Epithelial cell of prostate (primary cell): ENCODE data around the gene OR8J3.
"Not testable (repeated sequence)": the region's sequence is repeated elsewhere in the genome, so short reads cannot be mapped to it uniquely, and the experiment has no call there.

Experiments used
- DNase-seq: peaks from one replicate; pipeline ENCODE4 v3.0.0-alpha.2; 2011; ENCODE audit warnings: low read depth, low spot score
- H3K27ac ChIP-seq: fragments of 450-650 bp; 2 replicates; pipeline ENCODE4 v1.5.1; 2017; ENCODE audit warnings: mild to moderate bottlenecking

OR8J3 gene

DNA sequence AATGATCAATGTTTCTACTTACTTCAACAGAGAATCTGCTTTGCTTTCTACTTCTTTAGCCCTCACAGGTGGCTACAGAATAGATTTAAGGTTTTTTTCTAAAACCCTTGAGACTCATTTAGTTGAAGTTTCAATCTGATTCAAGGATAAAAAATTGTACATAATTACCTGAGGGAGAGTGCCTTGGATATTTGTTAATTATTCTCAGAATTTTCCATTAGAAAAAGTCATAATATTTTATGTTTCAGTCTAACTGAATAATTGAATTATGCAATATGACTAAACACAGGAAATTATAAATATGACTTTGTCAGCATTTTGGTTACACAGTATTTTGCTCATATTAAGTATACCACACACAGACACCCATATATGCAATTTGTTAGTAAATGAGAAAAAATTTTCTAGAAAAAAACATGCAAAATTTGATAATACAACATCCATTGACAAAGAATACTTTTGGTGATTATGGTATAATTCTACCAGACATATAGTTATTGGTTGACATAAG, at the start of gene OR8J3:
Gene OR8J3, minus strand, starts transcription at position 51 of the 511 bp plus-strand sequence. CDS start 2,483 bp downstream, outside the sequence.
- no peak for DNase-seq
- H3K27ac ChIP-seq: no peak within 1 kb of the TSS

- H3K27ac ChIP-seq: no peak overlapping the region
- no peak for DNase-seq
Observed at GRCh38 chr11:56188602-56189001, 48.6 kb upstream of the OR8J3 start.

- H3K27ac ChIP-seq: no peak overlapping the region
- no peak for DNase-seq
Observed at GRCh38 chr11:56183459-56183858, 43.5 kb upstream of the OR8J3 start.

DNA sequence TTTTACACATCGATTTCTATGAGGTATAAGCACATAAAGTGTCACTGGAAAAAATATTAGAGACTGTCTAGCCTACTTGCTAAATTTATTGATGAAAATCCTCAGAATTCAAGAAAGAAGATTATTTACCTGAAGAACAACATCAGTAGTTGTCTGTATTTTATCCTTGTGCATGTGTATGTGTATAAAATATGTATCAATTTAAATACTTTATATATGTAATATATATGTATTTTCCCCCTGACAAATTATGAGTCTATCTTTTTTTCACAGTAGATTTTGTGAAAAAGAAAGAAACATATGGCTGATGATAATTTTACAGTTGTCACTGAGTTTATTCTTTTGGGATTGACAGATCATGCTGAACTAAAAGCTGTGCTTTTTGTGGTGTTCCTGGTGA, 36.3 kb upstream of the OR8J3 start, which contains the start of gene OR5J2:
Gene OR5J2, plus strand, starts transcription at position 301 of the 400 bp plus-strand sequence. Its CDS starts 0 bp downstream, at position 301.
- no peak for DNase-seq
- H3K27ac ChIP-seq: no peak within 1 kb of the TSS

DNA sequence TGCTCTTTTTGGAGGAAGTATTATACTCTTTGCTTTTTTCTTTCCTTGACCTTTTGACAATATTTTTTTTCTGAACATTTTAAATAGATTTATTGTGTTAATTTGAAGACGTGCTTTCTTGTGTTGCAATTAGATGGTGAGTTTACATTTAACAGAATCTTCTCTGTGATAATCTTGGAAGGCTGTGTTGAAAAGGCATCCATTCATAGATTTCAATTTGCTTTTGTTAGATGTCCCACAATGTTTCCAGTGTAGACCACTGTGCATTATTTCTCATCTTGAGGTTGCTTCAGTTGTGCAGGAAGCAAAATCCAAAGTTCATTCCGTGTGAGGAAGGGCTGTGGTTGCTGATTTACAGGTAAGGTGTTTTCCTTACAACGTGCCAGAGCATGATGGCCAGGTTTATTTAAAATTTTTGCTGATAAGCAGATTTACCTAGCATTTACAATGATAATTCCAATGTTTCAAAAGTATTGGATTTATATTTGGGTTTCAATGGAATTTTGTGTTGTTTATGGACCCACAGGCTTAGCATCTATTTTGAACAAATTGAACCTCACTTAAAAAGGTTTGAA, 32.3 kb upstream of the OR8J3 start:
- DNase-seq: no peak
- H3K27ac ChIP-seq: no peak overlapping the region

GRCh38 chr11:56163804-56164203, 23.8 kb upstream of the OR8J3 start:
- no peak overlapping the region for H3K27ac ChIP-seq
- no peak for DNase-seq

DNA sequence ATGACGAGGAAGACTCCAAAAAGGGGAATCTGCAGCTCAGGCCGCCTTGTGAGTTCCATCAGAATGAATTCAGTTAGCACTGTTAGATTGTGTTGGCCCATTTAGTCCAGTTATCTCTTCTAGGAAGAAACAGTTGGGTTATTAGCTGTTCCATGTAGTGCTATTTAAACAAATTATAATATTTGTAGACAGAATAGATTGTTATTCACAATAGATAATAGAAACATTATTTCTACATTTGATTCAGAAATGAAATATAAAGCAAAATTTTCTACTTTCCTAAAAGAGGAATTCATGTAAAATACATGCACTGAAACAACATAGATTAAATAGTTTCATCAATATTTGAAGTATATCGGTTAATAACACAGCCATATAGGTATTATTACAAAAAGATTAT, 20.2 kb upstream of the OR8J3 start, which contains the start of gene OR8K5:
Gene OR8K5, minus strand, starts transcription at position 101 of the 400 bp plus-strand sequence. Its CDS starts 0 bp downstream, at position 101.
- no peak for DNase-seq
- H3K27ac ChIP-seq: no peak within 1 kb of the TSS

DNA sequence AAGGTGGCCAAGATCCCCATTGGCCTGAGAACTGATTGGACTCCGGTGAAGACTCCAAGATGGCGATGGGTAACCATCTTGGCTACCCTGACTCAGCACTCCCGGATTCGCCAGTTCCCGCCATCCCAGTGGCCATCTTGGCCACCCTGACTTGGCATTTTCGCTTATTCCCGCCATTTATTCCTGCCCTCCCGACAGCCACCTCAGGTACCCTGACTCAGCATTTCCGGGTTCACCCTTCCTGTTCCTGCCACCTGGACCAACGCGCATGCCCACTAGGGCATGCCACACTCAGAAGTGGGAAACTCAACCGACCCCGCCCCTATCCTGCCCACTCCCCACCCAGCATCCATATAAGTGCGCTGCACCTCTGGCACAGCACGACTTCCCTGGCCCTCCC, 12.3 kb upstream of the OR8J3 start:
- DNase-seq: no peak
- H3K27ac ChIP-seq: no peak overlapping the region

DNA sequence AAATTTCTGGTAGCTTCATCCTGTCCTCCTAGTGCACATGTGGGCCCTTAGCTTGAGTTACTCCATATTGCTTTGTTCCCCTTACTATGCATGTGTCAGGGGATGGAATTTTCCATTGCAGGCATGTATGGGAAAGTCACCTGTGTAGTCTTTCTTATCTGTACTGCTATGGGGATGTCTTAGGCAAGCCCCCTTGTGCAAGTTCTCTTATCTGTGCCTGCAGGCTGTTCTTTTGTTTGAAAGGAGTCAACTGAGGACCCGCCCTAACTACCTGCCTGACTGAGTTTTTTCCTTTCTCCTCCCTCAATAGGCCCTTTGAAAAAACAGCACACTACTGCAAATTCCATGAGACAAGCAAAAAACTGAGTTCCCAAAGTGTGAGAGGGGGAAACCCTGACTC, 11.4 kb upstream of the OR8J3 start:
- no peak for DNase-seq
- H3K27ac ChIP-seq: no peak overlapping the region

GRCh38 chr11:56143681-56144080, 3.7 kb upstream of the OR8J3 start:
- not testable (repeated sequence) for DNase-seq, H3K27ac ChIP-seq

DNA sequence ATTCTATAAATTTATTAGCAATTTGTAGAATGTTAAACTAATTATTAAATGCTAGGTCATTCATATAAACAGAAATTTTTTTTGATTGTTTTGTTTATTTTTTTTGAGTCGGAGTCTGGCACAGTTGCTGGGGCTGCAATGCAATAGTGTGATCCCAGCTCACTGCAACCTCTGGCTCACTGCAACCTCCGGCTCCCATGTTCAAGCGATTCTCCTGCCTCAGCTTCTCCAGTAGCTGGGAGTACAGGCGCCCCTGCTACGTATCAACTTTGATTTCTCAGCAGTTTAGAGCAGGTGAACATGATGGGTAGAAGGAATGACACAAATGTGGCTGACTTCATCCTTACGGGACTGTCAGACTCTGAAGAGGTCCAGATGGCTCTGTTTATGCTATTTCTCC, 17.9 kb downstream of the OR8J3 start, which contains the start of gene OR8H3:
Gene OR8H3, plus strand, starts transcription at position 301 of the 400 bp plus-strand sequence. Its CDS starts 0 bp downstream, at position 301.
- DNase-seq: no peak

GRCh38 chr11:56103210-56103737, 36.7 kb downstream of the OR8J3 start, which contains the start of gene OR8H2:
OR8H2 (plus strand) TSS chr11:56103687; CDS start chr11:56105043, 1,356 bp downstream.
- no peak within 1 kb of the TSS for H3K27ac ChIP-seq
- no peak for DNase-seq

More for the DNA sequence above, 17.9 kb downstream of the OR8J3 start, which contains the start of gene OR8H3:
- H3K27ac ChIP-seq: no peak within 1 kb of the TSS

DNA sequence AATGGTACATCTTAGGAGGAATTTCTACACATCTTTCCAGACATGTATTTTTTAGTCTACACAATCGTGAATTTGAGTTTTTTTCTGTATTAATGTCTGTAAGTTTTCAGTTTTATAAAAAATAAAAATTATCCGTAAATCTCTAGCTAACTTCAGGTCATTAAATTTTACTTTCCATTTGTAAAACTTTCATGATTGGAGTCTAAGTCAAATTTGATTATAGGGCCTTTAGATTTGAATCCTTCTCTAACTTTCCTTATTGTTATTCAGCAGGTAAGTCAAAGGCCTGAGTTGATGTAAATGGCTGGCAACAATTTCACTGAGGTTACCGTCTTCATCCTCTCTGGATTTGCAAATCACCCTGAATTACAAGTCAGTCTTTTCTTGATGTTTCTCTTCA, 47.0 kb downstream of the OR8J3 start, which contains the start of gene OR8I2:
Gene OR8I2, plus strand, starts transcription at position 301 of the 400 bp plus-strand sequence. Its CDS starts 0 bp downstream, at position 301.
- DNase-seq: no peak
- H3K27ac ChIP-seq: no peak within 1 kb of the TSS

GRCh38 chr11:56089697-56090096, 50.3 kb downstream of the OR8J3 start:
- DNase-seq: no peak
- H3K27ac ChIP-seq: no peak overlapping the region
